T-helper 1 cell treated with Interleukin-12 subunit alpha and Interleukin-12 subunit beta and Interleukin-4 antibody, amounts not matched to agents 30 μg/mL and 1 μg/mL, for 36 hours (primary cell): ENCODE results near the gene ANKRD1.
"Not testable (repeated sequence)": the region's sequence is repeated elsewhere in the genome, so short reads cannot be mapped to it uniquely, and the experiment has no call there.

Experiments used
- H3K27ac Mint-ChIP-seq: one replicate; pipeline ENCODE4 v1.8.0; 2021; ENCODE audit warnings: mild to moderate bottlenecking, mixed read lengths
- H3K27me3 Mint-ChIP-seq: one replicate; pipeline ENCODE4 v1.8.0; 2021; ENCODE audit warnings: low read depth, mixed read lengths
- H3K36me3 Mint-ChIP-seq: one replicate; pipeline ENCODE4 v1.8.0; 2021; ENCODE audit warnings: low read depth, mixed read lengths
- H3K4me1 Mint-ChIP-seq: one replicate; pipeline ENCODE4 v1.8.0; 2021; ENCODE audit warnings: low read depth, mixed read lengths
- H3K4me3 Mint-ChIP-seq: one replicate; pipeline ENCODE4 v1.8.0; 2021; ENCODE audit warnings: mild to moderate bottlenecking, moderate library complexity, mixed read lengths
- H3K9me3 Mint-ChIP-seq: one replicate; pipeline ENCODE4 v1.8.0; 2021; ENCODE audit warnings: mixed read lengths

The ANKRD1 gene

GRCh38 chr10:90945491-90946070 lies 24.7 kb upstream of the ANKRD1 start:
- peaks cover 13% of the 10 kb centered on the region for H3K4me1 Mint-ChIP-seq
- H3K27me3 Mint-ChIP-seq = no peaks in the 10 kb centered on the region
- H3K36me3 Mint-ChIP-seq = peaks cover 4% of the 10 kb centered on the region
- H3K4me3 Mint-ChIP-seq = no peak overlapping the region
- no peak overlapping the region for H3K27ac Mint-ChIP-seq
- peaks cover 8% of the 10 kb centered on the region for H3K9me3 Mint-ChIP-seq

GRCh38 chr10:90944749-90945148 lies 23.9 kb upstream of the ANKRD1 start:
- Mint-ChIP-seq H3K4me3 (no peak overlapping the region), H3K27me3 (no peaks in the 10 kb centered on the region), H3K4me1 (peaks cover 13% of the 10 kb centered on the region), H3K9me3 (peaks cover 8% of the 10 kb centered on the region), H3K36me3 (peaks cover 4% of the 10 kb centered on the region), H3K27ac (no peak overlapping the region)

GRCh38 chr10:90942980-90943379 lies 22.1 kb upstream of the ANKRD1 start:
- not testable (repeated sequence) for H3K27me3 Mint-ChIP-seq, H3K36me3 Mint-ChIP-seq, H3K4me3 Mint-ChIP-seq, H3K9me3 Mint-ChIP-seq, H3K27ac Mint-ChIP-seq
- H3K4me1 Mint-ChIP-seq = peaks cover 13% of the 10 kb centered on the region

DNA sequence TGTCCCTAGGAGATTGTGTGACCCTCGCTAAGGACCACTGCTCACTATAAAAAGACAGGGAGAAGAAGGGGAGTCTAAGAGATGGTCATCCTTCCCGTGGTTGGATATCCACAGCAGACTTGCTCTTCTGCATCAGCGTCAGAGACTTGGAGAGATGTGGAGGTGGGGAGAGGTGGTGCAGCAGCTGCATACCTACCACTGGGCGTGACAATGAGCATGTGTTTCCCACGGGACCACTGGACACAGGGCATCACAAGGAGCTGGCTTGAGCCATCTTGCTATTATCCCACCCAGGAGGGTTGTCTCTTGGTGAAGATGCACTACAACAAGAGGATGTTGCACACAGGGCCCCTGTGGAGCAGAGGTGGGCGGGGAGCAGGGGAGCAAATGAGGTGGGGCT lies 18.8 kb upstream of the ANKRD1 start:
- Mint-ChIP-seq H3K4me1 (peaks cover 6% of the 10 kb centered on the region), H3K27ac (no peak overlapping the region), H3K4me3 (no peak overlapping the region), H3K36me3 (no peaks in the 10 kb centered on the region), H3K9me3 (no peaks in the 10 kb centered on the region), H3K27me3 (peaks cover 3% of the 10 kb centered on the region)

DNA sequence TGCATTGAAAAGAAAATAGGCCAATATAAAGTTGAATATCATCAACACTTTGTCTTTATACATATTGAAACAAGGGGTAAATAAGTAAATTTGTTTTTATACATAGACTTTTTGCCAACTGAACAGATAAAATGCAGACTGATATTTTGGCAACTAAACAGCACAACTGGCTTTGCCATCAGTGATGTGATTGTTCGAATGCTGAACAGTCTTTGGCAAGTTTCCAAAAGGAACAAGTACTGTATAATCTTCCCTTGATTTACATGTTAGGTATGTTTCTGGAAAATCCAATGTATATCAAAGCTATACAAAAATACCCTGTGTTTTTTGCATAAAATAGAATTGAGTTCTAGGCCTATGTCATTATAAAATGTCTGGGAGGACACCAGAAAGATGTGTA lies 18.2 kb upstream of the ANKRD1 start:
- Mint-ChIP-seq H3K27ac (no peak overlapping the region), H3K9me3 (no peaks in the 10 kb centered on the region), H3K4me3 (no peak overlapping the region), H3K27me3 (peaks cover 3% of the 10 kb centered on the region), H3K36me3 (no peaks in the 10 kb centered on the region), H3K4me1 (peaks cover 6% of the 10 kb centered on the region)

DNA sequence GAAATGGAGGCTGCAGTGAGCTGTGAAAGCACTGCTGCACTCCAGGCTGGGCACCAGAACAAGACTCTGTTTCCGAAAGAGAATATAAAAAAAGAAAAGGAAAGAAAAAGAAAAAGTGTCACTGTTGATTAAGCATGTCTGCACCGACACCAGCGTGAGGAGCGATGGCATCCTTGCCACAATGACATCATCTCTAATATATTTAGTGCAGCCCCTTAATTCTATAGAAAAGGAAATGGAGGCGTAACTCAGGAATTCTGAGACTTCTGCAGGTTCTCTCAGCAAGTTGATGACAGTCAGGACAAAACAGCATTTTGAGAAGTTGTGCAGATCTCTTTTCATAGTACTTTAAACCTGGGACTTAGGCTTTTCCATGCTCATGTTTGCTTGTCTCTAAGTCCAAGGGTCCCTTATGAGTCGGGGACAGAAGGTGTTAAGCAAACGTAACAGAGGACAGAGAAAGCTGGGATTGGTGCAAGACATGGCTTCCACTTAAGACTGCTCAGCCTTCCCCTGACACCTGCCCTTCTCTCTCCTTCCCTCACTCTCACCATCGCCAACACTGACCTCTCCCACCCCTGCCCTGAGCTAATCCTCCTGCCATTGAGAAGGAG lies 16.9 kb upstream of the ANKRD1 start:
- Mint-ChIP-seq H3K27me3 (peaks cover 11% of the 10 kb centered on the region), H3K9me3 (no peaks in the 10 kb centered on the region), H3K4me3 (no peak overlapping the region), H3K27ac (no peak overlapping the region), H3K4me1 (peaks cover 6% of the 10 kb centered on the region), H3K36me3 (no peaks in the 10 kb centered on the region)

DNA sequence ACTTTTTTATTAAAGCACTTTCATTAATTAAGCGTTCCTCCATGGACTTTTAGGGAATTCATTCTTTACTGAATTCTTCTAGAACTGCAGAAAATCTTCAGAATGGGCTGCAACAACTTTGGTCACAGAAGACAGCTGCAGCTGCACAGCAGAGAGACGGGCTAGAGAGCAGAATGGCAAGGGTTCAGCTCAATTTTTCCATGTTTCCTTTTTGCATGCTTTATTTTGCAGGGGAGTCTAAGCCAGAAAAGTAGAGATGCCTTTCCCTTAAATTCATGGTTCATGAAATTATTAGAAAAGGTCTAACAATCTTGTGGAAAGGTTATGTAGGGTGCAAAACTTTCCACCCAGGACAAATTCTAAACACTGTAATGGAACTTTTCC lies 15.4 kb upstream of the ANKRD1 start:
- Mint-ChIP-seq H3K9me3 (no peaks in the 10 kb centered on the region), H3K4me3 (no peak overlapping the region), H3K4me1 (peaks cover 5% of the 10 kb centered on the region), H3K36me3 (no peaks in the 10 kb centered on the region), H3K27me3 (peaks cover 20% of the 10 kb centered on the region), H3K27ac (no peak overlapping the region)

DNA sequence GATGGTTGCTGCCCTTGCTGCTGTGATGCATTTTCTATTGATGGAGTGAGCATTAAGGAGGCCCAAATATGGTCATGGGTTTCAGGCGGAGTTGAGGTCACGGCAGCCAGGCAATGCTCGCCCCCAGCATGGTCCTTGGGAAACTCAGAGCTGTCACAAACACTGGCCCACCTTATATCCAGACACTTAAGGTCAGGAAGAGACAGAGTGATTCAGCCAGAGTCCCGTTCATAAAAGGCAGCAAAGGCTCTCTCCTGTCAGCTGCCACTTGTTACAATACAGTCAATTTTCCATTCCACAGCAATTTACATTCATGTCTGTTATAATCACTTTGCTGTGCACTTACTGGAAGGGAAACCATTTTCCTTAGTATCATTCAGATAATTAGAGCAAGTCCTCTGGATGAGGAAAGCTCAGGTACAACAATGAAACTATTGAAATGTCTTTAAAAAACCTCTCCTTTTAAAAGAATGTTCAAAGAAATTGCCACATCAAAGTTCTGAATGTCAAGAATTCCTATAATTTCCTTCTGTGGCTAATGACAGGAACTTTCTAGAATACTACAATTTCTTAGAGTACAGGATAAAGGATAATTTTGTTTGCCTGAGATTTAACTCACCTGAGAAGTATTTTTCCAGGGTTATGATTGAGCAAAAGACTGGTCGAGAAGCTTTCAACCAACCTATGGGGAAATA lies 14.8 kb upstream of the ANKRD1 start:
- no peak overlapping the region for H3K4me3 Mint-ChIP-seq
- peaks cover 23% of the 10 kb centered on the region for H3K27me3 Mint-ChIP-seq
- peaks cover 5% of the 10 kb centered on the region for H3K4me1 Mint-ChIP-seq
- H3K27ac Mint-ChIP-seq = no peak overlapping the region
- H3K36me3 Mint-ChIP-seq = no peaks in the 10 kb centered on the region
- H3K9me3 Mint-ChIP-seq = no peaks in the 10 kb centered on the region

GRCh38 chr10:90930971-90931871 lies 10.3 kb upstream of the ANKRD1 start:
- no peaks in the 10 kb centered on the region for H3K9me3 Mint-ChIP-seq
- H3K27me3 Mint-ChIP-seq = peaks cover 46% of the 10 kb centered on the region
- H3K27ac Mint-ChIP-seq = no peak overlapping the region
- H3K4me3 Mint-ChIP-seq = no peak overlapping the region
- peaks cover 5% of the 10 kb centered on the region for H3K4me1 Mint-ChIP-seq
- H3K36me3 Mint-ChIP-seq = no peaks in the 10 kb centered on the region

- no peaks in the 10 kb centered on the region for H3K9me3 Mint-ChIP-seq
- H3K4me1 Mint-ChIP-seq = peaks cover 1% of the 10 kb centered on the region
- no peak overlapping the region for H3K4me3 Mint-ChIP-seq
- H3K27me3 Mint-ChIP-seq = peaks cover 46% of the 10 kb centered on the region
- no peaks in the 10 kb centered on the region for H3K36me3 Mint-ChIP-seq
- H3K27ac Mint-ChIP-seq = no peak overlapping the region
Measured at GRCh38 chr10:90930070-90930837, 9.4 kb upstream of the ANKRD1 start.

DNA sequence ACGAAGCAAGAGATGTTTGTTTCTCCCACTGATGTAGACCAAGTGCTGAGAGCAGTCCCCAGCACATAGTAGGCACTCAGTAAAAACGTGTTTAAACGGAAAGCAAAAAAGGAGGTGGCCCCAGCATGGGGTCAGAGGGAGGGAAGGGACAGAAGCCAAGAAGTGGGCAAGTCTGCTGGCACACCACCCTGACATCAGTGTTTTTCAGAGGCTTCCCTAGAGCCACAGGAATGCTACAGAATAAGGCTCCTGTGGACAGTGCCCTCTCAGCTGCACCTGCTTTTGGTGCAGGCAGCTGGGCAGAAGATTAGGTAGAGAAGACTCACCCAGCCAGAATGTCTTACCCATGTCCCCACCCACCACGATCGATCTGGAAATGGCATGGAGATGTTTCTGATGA lies 8.3 kb upstream of the ANKRD1 start:
- Mint-ChIP-seq H3K27ac (no peak overlapping the region), H3K4me1 (no peaks in the 10 kb centered on the region), H3K27me3 (peaks cover 46% of the 10 kb centered on the region), H3K36me3 (no peaks in the 10 kb centered on the region), H3K4me3 (no peak overlapping the region), H3K9me3 (no peaks in the 10 kb centered on the region)

DNA sequence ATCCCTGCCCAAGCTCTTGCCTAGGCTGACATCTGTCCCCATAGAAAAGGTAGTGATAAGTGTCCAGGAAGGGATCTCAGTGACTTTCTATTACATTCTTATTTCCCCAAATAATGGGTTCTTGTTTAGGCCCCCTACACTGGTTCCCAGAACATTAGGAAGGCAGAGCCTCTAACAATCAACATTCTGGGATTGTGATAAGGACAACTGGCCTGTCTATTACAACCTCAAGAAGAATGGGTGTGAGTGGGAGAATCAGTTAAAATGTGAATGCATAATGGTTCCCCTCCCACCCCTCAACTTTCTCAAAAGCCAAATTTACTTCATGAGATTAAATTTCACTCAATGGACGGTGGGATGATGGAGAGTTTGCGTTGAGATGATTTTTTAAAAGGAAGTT lies 6.4 kb upstream of the ANKRD1 start:
- Mint-ChIP-seq H3K27me3 (peaks cover 36% of the 10 kb centered on the region), H3K9me3 (no peaks in the 10 kb centered on the region), H3K27ac (no peak overlapping the region), H3K4me3 (no peak overlapping the region), H3K4me1 (no peaks in the 10 kb centered on the region), H3K36me3 (no peaks in the 10 kb centered on the region)

DNA sequence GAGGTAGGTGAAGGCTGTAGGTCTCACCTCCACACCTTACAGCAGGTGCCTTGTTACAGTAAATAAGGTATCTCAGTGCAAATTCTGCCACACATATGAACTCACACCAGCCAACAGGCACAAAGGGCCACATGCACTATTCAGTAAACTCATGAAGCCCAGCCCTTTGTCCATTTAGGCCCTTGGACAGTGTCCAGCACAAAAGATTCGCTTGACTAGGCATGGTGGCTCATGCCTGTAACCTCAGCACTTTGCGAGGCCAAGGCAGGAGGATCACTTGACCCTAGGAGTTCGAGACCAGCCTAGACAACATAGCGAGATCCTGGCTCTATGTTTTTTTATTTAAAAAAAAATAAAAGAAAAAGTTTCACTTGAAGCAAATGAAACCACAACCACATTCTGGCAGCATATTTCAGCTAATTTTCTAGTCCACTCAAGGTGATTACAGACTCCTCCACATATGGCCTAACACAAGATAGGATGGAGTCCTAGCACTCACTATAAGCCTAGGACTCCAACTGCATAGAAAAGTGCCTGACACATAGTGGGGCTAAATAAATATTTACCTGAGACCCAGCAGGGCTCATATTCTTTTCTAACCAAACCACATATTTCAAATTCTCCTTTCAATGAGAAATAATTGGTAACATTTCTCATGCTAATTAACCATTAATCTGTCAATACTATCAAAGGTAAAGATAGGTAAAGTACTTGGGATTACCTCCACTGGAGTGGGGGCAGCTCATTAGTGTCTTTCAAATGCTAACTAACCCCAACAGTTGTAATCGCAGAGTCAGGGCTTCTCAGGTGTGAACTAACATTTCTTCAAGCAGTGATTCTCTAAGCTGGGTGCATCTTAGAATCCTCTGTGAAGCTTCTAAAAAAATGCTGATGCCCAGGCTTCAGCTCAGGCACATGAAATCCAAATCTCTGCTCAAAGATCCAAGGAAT lies 4.5 kb upstream of the ANKRD1 start:
- H3K27me3 Mint-ChIP-seq = peaks cover 37% of the 10 kb centered on the region
- H3K36me3 Mint-ChIP-seq = no peaks in the 10 kb centered on the region
- no peaks in the 10 kb centered on the region for H3K4me1 Mint-ChIP-seq
- no peak overlapping the region for H3K4me3 Mint-ChIP-seq
- H3K27ac Mint-ChIP-seq = no peak overlapping the region
- H3K9me3 Mint-ChIP-seq = no peaks in the 10 kb centered on the region
